Middle frontal gyrus (tissue), 1 donor: ENCODE measurements around the gene TNIP1.

ENCODE experiments used
- DNase-seq: peaks from one replicate; pipeline ENCODE4 v3.0.0-alpha.2; 2015; ENCODE audit warnings: low spot score; ENCODE audit errors: extremely low spot score

The TNIP1 gene, protein sequence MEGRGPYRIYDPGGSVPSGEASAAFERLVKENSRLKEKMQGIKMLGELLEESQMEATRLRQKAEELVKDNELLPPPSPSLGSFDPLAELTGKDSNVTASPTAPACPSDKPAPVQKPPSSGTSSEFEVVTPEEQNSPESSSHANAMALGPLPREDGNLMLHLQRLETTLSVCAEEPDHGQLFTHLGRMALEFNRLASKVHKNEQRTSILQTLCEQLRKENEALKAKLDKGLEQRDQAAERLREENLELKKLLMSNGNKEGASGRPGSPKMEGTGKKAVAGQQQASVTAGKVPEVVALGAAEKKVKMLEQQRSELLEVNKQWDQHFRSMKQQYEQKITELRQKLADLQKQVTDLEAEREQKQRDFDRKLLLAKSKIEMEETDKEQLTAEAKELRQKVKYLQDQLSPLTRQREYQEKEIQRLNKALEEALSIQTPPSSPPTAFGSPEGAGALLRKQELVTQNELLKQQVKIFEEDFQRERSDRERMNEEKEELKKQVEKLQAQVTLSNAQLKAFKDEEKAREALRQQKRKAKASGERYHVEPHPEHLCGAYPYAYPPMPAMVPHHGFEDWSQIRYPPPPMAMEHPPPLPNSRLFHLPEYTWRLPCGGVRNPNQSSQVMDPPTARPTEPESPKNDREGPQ

GRCh38 chr5:151080613-151081430 lies at the start of gene TNIP1:
TNIP1 (minus strand) TSS chr5:151081034; CDS start chr5:151065095, 15,939 bp downstream.
- DNase-seq = peak; percentile 75

DNA sequence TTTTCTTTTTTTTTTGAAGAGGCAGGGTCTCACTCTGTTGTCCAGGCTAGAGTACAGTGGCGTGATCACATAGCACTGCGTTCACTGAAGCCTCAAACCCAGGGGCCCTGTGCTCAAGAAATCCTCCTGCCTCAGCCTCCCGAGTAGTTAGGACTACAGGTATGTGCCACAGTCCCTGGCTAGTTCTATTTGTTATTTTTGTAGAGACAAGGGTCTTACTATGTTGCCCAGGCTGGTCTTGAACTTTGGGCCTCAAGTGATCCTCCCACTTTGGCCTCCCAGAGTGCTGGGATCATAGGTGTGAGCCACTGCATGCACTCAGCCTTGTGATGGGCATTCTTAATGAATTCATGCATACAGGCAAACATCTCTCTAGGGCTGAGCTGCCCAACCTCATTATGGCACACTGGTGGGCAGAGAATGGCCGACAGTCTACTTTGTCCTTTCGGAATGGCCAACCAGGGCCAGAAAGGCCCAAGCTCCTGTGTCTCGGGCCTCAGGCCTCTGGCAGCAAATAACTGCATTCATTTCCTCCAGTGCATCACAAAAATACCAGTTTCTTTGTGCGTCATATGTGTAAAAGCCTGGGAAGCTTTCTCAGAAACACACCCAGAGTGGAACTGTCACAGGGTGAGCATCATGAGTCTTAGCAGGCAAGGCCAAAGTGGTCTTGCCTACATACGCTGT lies 49.5 kb upstream of the TNIP1 start:
- no peak for DNase-seq

DNA sequence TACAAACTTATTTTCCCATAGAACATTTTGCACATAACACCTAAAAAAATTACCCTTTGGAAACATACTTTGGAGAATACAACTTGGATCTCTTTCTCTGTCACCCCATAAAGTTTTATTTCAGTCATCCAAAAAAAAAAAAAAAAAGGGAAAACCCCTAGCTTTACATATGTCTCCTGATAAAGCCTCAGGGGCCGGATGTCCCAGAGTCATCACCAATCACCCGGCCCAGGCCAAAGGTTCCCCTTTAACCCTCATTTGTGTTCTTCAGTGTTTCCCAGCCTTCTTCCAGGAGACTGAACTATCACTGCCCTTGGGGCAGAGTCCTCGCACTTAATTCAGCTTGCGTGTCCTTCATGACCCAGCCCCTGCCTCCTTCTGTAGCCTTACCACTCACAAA lies 48.0 kb upstream of the TNIP1 start:
- no peak for DNase-seq

DNA sequence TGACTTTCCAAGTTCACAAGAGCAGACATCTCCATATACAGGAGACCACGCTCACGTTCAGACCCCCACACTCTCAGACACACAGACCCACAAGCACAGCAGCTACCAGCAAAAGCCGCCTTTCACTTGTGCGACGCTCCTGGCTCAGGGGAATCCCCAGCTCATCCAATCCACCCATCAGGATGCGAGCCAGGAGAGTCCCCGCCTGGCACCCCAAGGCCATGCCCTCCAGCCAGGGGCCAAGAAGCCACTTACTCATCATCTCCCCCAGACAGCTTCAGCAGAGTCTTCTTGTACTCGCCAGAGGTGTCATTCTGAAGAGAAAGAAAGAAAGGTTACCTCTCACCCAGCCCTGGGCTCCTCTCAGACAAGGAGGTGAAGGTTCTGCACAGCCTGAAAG lies 47.1 kb upstream of the TNIP1 start:
- DNase-seq = no peak

- DNase-seq = peak; percentile 40
These were observed 45.4 kb upstream of the TNIP1 start for GRCh38 chr5:151126199-151126645.

DNA sequence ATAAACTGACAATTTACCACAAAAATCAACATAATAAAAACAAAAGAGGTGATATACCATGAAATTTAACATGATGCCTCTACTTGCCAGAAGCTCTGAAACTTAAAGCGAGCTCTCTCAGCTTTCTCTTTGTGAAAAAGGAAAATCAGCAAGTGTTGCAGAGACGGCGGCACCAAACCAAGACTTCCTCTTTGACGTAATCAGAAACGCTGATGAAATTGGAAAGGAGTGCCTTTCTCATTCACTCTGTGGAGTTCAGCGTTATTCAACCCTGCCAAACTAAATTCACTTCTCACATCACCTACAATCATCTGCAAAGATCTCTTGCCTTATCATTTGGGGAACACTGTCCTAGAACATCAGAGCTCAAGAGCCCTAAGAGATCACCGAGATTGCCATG lies 44.6 kb upstream of the TNIP1 start:
- no peak for DNase-seq

DNA sequence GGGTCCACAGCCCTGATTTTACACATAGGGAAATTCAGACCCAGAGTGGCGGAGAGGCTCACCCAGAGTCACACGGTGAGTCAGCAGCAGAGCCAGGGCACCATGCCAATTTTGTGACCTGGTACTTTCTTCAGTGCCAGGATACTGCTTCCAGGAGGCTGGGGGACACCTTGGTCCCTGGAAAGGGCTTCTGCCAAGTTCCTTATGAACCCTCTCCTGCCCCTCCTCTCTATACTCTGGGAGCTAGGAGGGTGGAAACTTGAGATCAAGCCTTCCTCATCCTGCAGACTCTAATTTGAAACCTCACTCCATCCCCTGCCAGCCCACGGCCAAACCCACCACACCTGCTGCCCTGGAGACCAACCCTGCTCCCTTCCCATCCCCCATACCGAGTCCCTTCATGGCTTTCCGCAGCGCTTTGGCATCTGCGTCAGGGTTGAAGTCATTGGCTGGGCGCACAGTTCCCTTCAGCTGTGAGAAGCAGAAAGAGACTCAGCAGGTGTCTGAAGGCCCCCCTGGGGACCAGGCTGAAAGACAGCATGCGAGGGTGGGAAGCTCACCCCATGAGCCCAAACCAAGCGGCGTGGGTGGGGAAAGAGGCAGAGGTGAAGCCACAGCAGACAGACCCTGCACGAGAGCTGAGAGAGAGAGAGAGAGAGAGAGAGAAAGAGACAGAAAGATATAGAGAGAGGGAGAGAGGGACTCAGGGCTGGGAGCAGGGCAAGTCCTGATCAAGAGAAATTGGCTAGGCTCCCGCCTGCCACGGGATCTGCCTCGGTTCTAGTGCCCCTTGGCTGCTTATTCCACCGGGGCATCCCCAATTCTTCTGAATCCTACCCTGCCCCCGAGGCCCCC lies 43.3 kb upstream of the TNIP1 start:
- no peak for DNase-seq

DNA sequence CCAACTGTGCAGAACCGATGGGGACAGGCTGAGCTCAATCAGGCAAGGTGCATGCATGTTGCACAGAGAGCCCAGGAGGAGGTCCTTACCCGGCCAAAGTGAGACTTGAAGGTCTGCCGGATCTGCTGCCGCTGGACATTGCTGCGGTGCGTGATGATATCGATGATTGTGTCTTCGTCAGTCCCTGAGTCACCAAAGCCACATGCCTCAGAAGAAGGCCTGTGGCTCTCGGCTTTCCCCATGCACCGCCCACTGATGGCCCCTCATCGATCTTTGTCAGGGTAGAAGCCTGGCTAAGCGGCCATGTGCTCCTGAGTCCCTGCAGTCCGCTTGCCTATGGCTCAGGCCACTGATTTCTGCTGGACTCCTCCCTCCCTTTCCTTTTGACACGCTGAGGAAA lies 42.0 kb upstream of the TNIP1 start:
- no peak for DNase-seq

- DNase-seq = no peak
These were observed 40.8 kb upstream of the TNIP1 start for GRCh38 chr5:151121665-151122064.

DNA sequence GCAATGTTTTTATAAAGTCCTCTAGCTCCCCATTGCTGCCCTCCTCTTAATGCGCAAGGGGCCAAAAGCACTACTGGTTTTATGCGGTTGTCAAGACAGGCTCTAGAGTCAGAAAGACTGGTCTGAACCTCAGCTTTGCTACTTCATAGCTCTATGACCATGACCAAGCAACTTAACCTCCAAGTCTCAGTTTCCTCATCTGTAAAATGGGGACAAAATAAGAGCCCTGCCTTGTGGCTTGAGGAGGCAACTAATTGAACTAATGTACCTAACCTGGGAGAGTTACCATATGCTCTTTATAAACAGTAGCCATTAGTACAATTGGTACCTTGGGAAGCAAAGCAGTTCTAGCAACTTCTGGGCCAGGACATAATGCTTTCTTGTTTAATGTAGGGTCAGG lies 40.3 kb upstream of the TNIP1 start:
- no peak for DNase-seq

GRCh38 chr5:151118913-151119575 lies 38.2 kb upstream of the TNIP1 start:
- no peak for DNase-seq

DNA sequence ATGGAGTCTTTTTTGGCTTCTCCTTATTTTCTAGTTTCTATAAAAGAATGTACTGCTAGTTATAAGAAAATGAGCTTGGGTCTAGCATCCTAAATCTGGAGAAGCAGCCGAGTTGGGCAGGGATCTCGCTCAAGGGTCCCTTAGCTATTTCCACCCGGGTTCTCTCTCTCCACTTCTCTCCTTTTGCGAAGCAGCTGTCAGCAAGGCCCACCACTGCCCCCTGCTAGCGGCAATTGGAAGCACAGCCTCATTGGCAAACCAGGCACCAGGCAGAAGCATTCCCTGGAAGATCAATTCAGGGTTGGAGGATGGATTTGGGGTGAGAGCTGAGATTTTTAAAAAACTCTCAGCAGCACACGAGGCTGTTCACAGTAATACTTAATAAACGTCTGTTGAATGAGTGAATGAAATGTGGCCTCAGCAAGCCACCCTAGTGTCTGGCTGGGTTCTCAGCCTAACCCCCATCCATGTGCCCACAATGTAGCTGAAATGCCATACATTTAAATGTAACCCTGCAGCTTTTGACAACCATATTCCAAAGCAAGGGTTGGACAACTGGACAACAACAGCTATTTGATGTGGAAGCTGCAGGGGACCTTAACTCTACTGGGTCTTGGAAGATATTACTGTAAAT lies 34.6 kb upstream of the TNIP1 start:
- peak; percentile 52 for DNase-seq

GRCh38 chr5:151113651-151114050 lies 32.8 kb upstream of the TNIP1 start:
- DNase-seq = no peak

- DNase-seq = no peak
These were observed 30.2 kb upstream of the TNIP1 start for GRCh38 chr5:151110992-151111391.

DNA sequence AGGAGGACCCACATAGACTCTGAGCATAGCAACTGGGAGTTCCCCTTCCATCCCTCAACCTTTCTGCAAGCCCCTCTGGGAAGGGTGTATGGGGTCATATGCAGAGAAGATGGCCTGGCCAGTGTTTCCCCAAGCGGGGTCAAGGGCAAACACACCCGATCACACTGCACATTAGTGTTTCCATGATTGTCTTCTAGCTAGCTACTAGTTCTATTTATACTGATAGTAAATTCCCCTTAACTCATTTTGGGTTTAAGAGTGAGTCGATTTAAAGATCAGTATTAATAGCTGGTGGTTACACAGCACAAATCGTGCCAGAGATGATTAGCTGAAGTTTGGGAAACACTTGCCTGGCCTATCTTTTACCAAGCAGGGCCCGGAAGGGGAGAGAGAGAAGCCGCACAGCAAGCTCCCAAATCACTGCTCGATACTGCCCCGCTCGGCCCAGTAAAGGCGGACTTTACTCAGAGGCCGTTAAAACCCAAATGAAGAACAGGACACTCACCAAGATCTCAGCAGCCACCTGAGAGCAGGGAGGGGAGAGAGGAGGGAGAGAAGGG lies 29.4 kb upstream of the TNIP1 start:
- DNase-seq = no peak

DNA sequence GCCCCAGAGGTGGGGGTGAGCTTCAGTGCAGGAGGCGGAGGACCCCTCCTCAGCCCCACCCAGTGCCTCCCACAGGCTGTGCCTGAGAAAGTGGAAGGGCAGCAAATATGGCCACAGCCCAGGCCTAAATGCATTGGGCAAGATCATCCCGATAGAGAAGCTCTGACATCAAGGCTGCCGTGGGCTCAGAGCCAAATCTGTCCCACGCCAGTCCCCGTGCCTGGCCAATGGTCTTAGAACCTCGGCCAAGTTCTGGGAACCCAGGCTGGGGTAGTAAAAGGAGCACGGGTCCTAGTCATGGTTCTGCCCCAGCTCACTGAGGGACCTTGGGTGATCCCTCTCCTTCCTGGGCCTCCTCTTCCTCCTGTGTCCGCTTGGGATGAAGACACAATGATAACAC lies 27.7 kb upstream of the TNIP1 start:
- DNase-seq = no peak

GRCh38 chr5:151107738-151108520 lies 27.1 kb upstream of the TNIP1 start:
- DNase-seq = no peak

DNA sequence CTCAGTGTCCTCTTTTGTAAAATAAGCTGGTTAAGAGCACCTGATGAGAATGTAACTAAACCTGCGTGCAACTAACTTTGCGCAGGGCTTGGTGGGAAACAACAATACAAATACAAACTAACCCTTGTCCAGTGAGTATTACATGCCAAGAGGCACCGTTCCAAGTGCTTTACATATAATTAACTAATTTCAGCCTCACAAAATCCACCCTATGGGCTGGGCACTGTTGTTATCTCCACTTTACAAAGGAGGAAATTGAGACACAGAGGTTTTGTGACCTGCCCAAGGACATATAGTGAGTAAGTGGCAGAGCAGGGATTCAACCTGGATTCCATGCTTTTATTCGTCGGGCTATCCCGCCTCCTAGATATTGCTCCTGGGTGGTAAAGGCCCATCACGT lies 26.2 kb upstream of the TNIP1 start:
- DNase-seq = no peak
